ENCODE data around the gene SPACA4. TPM values are rescaled to one million over a fixed set of nuclear protein-coding genes. Genes with fewer than 3 reads are reported as not detected.

The SPACA4 gene
- total RNA-seq, 1 experiment from 2014 or later = not detected

DNA sequence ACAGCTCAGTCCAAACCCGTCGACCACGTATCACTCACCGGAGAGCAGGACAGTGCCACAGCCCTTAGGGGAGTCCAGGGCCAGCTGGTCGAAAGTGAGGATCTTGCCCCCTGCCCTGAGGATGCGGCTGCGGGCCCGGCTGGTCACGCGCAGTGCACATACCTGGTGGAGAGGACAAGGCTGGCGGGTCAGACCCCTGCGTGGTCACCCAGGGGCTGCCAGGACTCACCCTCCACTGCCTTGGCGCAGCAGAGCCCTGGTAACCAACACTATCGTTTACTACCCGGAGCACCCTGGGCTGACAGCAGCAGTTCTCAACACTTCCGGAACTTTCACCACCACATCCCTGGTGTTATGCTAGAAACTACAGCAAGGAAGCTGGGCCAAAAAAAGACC is 9.5 kb downstream of the SPACA4 start:
- Histone ChIP-seq H3K4me3 (peak overlapping the region; percentile 92; the same call in 1 of the 2 replicates), H3K9me3 (ENCODE audit: insufficient read depth, low read depth) (no peaks in the 10 kb centered on the region), H3K36me3 (ENCODE audit: low read depth) (peaks cover 35% of the 10 kb centered on the region), H3K79me2 (ENCODE audit: low read depth) (peaks cover 48% of the 10 kb centered on the region), H3K4me2 (peak overlapping the region; percentile 94), H3K27me3 (ENCODE audit: insufficient read depth, low read depth) (no peaks in the 10 kb centered on the region), H3K9me2 (ENCODE audit: insufficient read depth) (no peaks in the 10 kb centered on the region), H3K4me1 (replicated peaks; ENCODE audit: insufficient read depth) (peaks cover 49% of the 10 kb centered on the region), H3F3A (ENCODE audit: insufficient read depth, low read depth) (peaks cover 78% of the 10 kb centered on the region), H2AFZ (no peak overlapping the region), H3K27ac (peak overlapping the region; percentile 91), H4K20me1 (ENCODE audit: insufficient read depth) (peaks cover 34% of the 10 kb centered on the region)
- TF ChIP-seq, protein P1, sequence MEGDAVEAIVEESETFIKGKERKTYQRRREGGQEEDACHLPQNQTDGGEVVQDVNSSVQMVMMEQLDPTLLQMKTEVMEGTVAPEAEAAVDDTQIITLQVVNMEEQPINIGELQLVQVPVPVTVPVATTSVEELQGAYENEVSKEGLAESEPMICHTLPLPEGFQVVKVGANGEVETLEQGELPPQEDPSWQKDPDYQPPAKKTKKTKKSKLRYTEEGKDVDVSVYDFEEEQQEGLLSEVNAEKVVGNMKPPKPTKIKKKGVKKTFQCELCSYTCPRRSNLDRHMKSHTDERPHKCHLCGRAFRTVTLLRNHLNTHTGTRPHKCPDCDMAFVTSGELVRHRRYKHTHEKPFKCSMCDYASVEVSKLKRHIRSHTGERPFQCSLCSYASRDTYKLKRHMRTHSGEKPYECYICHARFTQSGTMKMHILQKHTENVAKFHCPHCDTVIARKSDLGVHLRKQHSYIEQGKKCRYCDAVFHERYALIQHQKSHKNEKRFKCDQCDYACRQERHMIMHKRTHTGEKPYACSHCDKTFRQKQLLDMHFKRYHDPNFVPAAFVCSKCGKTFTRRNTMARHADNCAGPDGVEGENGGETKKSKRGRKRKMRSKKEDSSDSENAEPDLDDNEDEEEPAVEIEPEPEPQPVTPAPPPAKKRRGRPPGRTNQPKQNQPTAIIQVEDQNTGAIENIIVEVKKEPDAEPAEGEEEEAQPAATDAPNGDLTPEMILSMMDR (conservative IDR thresholded peaks at IDR 0.05) = no peak
- no peak for TF ChIP-seq EZH2 (IDR thresholded peaks at IDR 0.05; ENCODE audit: low read depth)
- intact Hi-C loops (cut with micrococcal nuclease; ENCODE audit: unreplicated experiment) = no loop called here
- ChIA-PET CTCF (no interaction called here), POLR2A (ENCODE audit: unreplicated experiment) (no interaction called here)
- DNase-seq = no peak
- no TSS peak for BruUV-seq (replicated peaks)

DNA sequence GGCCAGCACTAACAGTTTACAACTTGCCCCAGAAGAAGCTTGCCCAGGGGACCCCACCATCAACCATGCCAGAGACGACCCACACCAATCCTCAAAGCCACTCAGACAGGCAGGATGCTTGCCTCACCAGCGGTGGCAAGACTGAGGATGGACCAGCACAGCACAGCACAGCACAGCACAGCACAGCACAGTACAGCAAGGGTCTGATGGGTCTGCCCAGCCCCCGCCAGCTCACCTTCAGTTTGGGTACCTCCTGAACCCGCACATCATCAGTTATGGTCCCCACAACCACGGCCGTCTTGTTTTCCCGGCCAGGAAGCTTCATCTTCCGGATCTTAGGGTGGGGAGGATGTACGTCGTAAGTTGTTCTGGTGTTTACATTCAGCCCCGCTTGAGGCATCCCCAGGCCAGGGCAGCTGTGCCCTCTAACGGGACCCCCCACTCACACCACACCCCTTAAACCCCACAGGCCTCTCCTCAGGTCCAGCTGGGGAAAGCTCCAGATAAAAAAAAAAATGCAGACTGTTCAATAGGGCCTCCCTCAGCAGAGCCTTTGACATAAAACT is 10.0 kb downstream of the SPACA4 start:
- H3K9me2 ChIP-seq (ENCODE audit: insufficient read depth) = no peaks in the 10 kb centered on the region
- H3K27ac ChIP-seq = peak overlapping the region; percentile 91
- H4K20me1 ChIP-seq (ENCODE audit: insufficient read depth) = peaks cover 34% of the 10 kb centered on the region
- H3K4me3 ChIP-seq = peak overlapping the region; percentile 92; the same call in 1 of the 2 replicates
- H3K27me3 ChIP-seq (ENCODE audit: insufficient read depth, low read depth) = no peaks in the 10 kb centered on the region
- no TSS peak for BruUV-seq (replicated peaks)
- H3K36me3 ChIP-seq (ENCODE audit: low read depth) = peaks cover 35% of the 10 kb centered on the region
- ChIA-PET POLR2A (ENCODE audit: unreplicated experiment) (interaction anchor here (0.6 to 0.7 kb wide), 2 partner anchors 346 to 1895 kb away, joined by 4 to 5 read pairs; partner anchors contain the start of gene JOSD2), CTCF (no interaction called here)
- H3K79me2 ChIP-seq (ENCODE audit: low read depth) = peaks cover 48% of the 10 kb centered on the region
- peaks cover 49% of the 10 kb centered on the region for H3K4me1 ChIP-seq (replicated peaks; ENCODE audit: insufficient read depth)
- intact Hi-C loops (cut with micrococcal nuclease; ENCODE audit: unreplicated experiment) = no loop called here
- TF ChIP-seq, protein P1 (conservative IDR thresholded peaks at IDR 0.05) = no peak
- no peak for TF ChIP-seq EZH2 (IDR thresholded peaks at IDR 0.05; ENCODE audit: low read depth)
- H3F3A ChIP-seq (ENCODE audit: insufficient read depth, low read depth) = peaks cover 79% of the 10 kb centered on the region
- H2AFZ ChIP-seq = no peak overlapping the region
- no peak for DNase-seq
- H3K9me3 ChIP-seq (ENCODE audit: insufficient read depth, low read depth) = no peaks in the 10 kb centered on the region
- H3K4me2 ChIP-seq = peak overlapping the region; percentile 94

DNA sequence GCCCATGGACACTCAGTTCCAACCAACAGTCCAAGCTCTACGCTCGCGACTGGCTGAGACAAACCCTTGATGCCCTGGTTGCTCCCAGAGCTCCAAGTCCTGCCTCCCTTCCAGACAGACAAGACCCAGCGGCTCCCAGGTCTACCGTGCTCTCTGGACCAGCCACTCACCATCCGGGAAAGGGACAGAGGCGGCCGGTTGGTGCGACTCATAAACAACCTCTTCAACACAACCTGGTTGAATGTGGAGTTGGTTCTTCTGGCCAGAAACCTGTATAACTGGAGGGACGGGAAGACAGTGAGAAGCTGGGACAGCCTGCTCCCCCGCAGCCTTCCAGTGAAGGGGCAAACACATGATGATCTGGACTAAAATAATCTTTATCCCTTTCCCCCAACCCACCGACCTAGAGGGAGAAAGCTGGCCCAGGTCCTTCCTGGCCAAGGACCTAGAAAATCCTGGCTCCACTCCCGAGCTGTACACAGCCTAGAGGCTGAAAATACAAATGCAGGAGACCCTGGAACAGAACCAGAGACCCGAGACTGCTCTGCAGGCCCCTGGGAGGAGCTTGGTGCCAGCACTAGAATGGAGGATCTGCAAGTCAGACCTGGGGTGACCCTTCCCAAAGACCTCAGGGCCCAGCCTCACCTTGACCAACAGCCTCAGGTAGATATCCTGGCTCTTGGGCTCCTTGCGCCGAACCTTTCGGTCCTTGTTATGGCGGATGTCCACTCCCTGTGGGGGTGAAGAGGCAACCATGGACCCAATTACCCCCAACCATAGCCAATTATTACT is 10.8 kb downstream of the SPACA4 start:
- DNase-seq = peak in 1 of 2 experiments; percentile 56
- ChIA-PET POLR2A (ENCODE audit: unreplicated experiment) (interaction anchor here (0.6 to 0.7 kb wide), 2 partner anchors 229 to 345 kb away, joined by 3 to 4 read pairs; no protein-coding TSS in a partner anchor), CTCF (no interaction called here)
- H3K4me3 ChIP-seq = peak overlapping the region; percentile 92
- H3K9me3 ChIP-seq (ENCODE audit: insufficient read depth, low read depth) = no peaks in the 10 kb centered on the region
- peaks cover 48% of the 10 kb centered on the region for H3K79me2 ChIP-seq (ENCODE audit: low read depth)
- H3K4me1 ChIP-seq (replicated peaks; ENCODE audit: insufficient read depth) = peaks cover 49% of the 10 kb centered on the region
- BruUV-seq (replicated peaks) = no TSS peak
- H3K27me3 ChIP-seq (ENCODE audit: insufficient read depth, low read depth) = no peaks in the 10 kb centered on the region
- no peak overlapping the region for H2AFZ ChIP-seq
- no peaks in the 10 kb centered on the region for H3K9me2 ChIP-seq (ENCODE audit: insufficient read depth)
- H3K36me3 ChIP-seq (ENCODE audit: low read depth) = peaks cover 35% of the 10 kb centered on the region
- peak overlapping the region; percentile 94 for H3K4me2 ChIP-seq
- H3F3A ChIP-seq (ENCODE audit: insufficient read depth, low read depth) = peaks cover 82% of the 10 kb centered on the region
- peaks cover 34% of the 10 kb centered on the region for H4K20me1 ChIP-seq (ENCODE audit: insufficient read depth)
- intact Hi-C loops (cut with micrococcal nuclease; ENCODE audit: unreplicated experiment) = no loop called here
- TF ChIP-seq, protein P1 (conservative IDR thresholded peaks at IDR 0.05) = no peak
- H3K27ac ChIP-seq = peak overlapping the region; percentile 91
